SK-N-MC (cell line): ENCODE measurements around the gene CXCL14.

Experiments used
- EZH2 ChIP-seq: fragments of 200-600 bp; sonication (generic); IDR thresholded peaks from one replicate; pipeline ENCODE4 v1.6.1; 2017; ENCODE audit warnings: antibody characterized with exemption
- FOXP2 ChIP-seq: optimal IDR thresholded peaks from 2 replicates; pipeline ENCODE3; 2011; ENCODE audit warnings: mild to moderate bottlenecking, moderate library complexity; ENCODE audit not compliant: insufficient read depth; ENCODE audit errors: extremely low read length, control extremely low read depth
- POLR2AphosphoS5 ChIP-seq: IDR thresholded peaks from 2 replicates; pipeline ENCODE4 v1.6.1; 2012; ENCODE audit warnings: mild to moderate bottlenecking, low read depth, low read length, borderline replicate concordance

GRCh38 chr5:135609981-135610380 is 31.2 kb upstream of the CXCL14 start:
- no peak for TF ChIP-seq EZH2
- TF ChIP-seq POLR2AphosphoS5 = no peak
- no peak for TF ChIP-seq FOXP2
